Dermis blood vessel endothelial cell (primary cell): Measurements from ENCODE around the gene TRANK1. TPM values are rescaled to one million over a fixed set of nuclear protein-coding genes. Genes with fewer than 3 reads are reported as not detected.
"Not testable (repeated sequence)": the region's sequence is repeated elsewhere in the genome, so short reads cannot be mapped to it uniquely, and the experiment has no call there.

Experiments used
- DNase-seq: peaks from one replicate; pipeline ENCODE4 v3.0.0; 2010
- total RNA-seq: library from RNA; depleted of rRNA; stranded (reverse); fragments of >200 nt; gene quantifications from 2 replicates; pipeline ENCODE4 v1.2.3, GENCODE V29; 2014

TRANK1 gene
- total RNA-seq, 1 donor from 2014 or later: 13.6 TPM

DNA sequence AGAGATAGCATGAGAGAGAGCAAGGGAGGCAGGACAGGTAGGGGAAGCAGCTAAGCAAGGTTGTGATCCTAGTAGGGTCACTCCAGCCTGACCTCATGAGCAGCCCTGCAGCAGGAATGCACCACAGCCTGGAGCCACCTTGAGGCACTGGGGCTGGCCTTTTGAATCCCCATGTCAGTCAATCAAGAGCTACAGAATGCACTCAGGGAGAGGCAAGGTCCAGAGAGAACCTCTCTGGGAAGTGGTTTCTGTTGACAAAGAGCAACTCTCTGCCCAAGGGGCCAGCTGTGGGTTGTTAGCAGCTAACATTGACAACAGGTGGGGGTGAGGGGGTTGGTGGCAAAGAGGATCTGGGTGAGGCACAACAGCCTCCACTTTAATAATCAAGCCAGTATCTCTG, 54.6 kb downstream of the TRANK1 start:
- no peak for DNase-seq

DNA sequence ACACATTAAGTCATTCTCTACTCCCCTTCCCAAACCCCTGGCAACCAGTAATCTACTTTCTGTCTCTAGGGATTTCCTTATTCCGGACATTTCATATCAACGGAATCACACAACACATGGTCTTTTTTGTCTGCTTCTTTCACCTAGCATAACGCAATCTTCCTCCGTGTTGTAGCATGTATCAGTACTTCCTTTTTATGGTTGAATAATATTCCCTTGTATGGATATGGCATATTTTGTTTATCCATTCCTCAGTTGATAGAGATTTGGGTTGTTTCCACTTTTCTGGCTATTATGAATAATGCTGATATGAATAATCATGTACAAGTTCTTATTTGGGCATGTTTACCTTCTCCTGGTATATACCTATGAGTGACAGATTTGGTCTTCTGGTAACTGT, 63.1 kb downstream of the TRANK1 start:
- no peak for DNase-seq

DNA sequence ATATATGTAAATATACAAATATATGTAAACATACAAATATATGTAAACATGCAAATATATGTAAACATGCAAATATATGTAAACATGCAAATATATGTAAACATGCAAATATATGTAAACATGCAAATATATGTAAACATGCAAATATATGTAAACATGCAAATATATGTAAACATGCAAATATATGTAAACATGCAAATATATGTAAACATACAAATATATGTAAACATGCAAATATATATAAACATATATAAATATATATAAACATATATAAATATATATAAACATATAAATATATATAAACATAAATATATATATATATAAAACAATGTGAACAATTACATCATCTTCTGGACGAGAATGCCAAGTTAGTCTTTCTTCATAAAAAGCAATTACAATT, 65.0 kb downstream of the TRANK1 start:
- DNase-seq: not testable (repeated sequence)

DNA sequence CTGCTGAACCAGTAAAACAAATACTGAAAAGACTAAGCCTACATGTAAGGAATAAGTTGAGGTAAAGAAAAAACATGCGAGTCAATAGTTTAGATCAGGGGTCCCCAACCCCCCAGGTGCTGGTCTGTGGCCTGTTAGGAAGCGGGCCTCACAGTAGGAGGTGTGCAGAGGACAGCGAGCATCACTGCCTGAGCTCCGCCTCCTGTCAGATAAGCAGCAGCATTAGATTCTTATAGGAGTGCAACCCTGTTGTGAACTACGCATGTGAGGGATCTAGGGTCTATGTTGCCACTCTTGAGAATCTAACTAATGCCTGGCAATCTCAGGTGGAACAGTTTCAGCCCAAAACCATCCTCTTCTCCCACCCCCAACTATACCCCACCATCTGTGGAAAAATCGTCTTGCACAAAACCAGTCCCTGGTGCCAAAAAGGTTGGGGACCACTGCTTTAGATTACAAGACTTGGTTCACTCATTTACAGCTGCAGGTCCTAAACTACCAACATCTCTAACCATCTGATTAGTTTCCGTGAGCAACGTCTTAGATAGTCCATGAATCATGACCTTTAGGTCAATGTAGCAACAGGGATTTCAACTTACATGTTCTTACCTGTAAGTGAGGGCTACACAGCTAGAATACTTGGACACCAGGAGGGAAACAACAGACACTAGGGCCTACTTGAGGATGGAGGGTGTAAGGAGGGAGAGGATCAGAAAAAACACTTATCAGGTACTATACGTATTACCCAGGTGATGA, 66.7 kb downstream of the TRANK1 start:
- no peak for DNase-seq

GRCh38 chr3:36876181-36876936, 68.5 kb downstream of the TRANK1 start:
- no peak for DNase-seq

DNA sequence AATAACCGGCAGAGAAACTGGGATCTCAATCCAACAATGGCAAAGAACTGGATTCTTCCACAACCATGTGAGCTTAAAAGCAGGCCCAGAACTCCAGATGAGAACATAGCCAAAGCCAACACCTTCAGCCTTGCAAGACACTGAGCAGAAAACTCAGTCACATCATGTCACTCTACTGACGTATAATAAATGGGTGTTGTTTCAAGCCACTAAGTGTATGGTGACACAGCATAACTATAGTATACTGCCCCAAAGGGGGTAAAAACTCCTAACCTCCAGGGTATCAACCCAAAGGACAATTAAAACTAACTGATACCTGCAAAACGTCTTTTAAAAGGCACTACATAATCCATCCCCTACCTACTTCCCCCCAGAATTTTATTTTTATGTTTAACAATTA, 69.5 kb downstream of the TRANK1 start:
- DNase-seq: no peak

DNA sequence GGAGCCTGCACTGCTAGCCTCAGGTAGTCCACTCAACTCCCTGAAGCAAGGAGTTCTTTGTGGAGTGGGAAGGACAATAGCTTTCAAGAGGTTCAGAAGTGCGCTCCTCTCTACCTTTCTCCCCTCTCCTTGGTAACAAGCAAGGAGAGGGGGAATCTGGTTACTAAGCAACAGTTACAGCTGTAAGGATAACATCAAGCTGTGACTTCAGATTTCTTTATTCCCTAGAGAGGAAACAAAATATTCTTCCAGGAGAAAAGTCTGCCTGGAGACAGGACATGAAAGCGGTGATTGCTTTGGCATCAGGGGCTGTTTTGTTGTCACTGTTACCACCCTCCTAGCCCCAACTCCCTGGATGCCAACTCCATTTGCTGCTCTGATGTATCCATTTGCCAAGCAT, 70.4 kb downstream of the TRANK1 start:
- no peak for DNase-seq

- no peak for DNase-seq
These were observed 73.3 kb downstream of the TRANK1 start for GRCh38 chr3:36871379-36872126.

DNA sequence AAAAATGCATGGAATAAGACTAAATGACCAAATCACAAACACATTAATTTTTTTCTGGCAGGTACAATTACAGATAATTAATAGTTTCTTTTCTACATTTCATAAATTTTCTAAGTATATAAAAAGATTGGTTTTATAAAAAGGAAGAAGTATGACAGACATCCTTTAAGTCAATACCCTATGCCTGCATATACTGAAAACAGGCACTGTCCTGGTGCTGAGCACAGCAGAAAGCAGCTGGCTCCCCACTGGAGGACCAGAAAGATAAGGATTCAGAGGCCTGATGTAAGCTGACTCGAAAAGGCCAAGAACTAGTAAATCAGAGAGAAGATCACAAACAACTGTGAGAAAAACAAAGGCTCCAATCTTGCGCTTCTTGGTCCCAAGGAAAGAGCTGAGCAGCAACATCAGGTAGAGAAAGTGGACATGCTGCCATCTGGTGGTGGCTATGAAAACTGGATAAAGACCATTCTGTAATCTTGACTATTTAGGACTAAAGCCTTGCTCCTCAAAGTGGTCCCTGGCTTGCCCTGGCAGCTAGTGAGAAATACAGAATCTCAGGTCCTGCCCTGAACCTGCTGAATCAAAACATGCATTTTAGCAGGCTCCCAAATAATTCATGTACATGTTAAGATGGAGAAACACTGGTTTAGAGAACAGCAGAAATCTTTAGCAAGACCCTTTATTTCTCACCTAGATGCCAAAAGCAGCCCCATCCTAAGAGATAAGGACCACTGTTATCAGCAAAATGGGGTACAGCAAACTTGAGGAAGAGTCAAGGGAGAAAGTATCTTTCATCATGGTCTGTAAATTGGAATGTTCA, 76.0 kb downstream of the TRANK1 start:
- peak; percentile 84 for DNase-seq

GRCh38 chr3:36867810-36868209, 77.0 kb downstream of the TRANK1 start:
- no peak for DNase-seq

- DNase-seq: peak; percentile 69
These were observed 78.5 kb downstream of the TRANK1 start for GRCh38 chr3:36866368-36866767.

- peak; percentile 15 for DNase-seq
These were observed 80.4 kb downstream of the TRANK1 start for GRCh38 chr3:36864180-36865053.

- DNase-seq: no peak
These were observed 82.6 kb downstream of the TRANK1 start for GRCh38 chr3:36862076-36862755.

DNA sequence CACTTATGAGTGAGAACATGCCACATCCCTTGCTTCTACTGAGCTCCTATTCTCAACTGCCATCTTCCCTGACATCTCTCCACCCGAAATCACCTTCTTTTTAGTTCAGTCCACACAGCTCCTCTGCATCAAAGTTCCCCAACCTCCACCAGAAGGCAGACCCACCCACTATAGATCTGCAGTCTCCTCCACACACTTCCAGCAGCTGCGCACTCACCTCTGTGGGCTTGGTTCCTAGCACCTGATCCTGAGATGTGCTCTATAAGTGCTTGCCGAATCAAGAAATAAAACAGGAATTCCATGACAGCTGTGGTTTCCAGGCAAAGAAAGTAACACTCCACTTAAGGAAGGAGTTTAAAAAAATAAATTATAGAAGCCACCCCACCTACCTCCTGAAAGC, 85.4 kb downstream of the TRANK1 start:
- no peak for DNase-seq

- no peak for DNase-seq
These were observed 92.8 kb downstream of the TRANK1 start for GRCh38 chr3:36852071-36852470.

DNA sequence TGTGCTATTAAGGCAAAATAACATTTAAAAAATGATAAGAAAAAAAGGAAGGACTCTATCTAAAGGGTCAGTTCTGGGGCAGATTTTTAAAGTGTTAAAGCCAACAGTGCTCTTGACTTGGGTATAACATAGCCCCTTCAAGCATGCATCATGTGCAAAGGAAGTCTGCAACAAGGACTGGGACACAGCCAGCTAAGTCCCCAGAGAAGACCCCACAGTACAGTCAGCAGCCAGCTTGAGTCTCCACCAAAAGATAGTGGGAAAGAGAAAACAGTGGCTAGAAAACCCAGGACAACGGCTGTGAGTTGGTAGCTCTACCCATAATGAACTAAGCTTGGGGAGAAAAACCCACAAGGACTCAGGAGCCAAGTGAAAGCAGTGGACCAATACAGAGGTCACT, 94.1 kb downstream of the TRANK1 start:
- no peak for DNase-seq

GRCh38 chr3:36846406-36846805, 98.4 kb downstream of the TRANK1 start:
- DNase-seq: no peak

DNA sequence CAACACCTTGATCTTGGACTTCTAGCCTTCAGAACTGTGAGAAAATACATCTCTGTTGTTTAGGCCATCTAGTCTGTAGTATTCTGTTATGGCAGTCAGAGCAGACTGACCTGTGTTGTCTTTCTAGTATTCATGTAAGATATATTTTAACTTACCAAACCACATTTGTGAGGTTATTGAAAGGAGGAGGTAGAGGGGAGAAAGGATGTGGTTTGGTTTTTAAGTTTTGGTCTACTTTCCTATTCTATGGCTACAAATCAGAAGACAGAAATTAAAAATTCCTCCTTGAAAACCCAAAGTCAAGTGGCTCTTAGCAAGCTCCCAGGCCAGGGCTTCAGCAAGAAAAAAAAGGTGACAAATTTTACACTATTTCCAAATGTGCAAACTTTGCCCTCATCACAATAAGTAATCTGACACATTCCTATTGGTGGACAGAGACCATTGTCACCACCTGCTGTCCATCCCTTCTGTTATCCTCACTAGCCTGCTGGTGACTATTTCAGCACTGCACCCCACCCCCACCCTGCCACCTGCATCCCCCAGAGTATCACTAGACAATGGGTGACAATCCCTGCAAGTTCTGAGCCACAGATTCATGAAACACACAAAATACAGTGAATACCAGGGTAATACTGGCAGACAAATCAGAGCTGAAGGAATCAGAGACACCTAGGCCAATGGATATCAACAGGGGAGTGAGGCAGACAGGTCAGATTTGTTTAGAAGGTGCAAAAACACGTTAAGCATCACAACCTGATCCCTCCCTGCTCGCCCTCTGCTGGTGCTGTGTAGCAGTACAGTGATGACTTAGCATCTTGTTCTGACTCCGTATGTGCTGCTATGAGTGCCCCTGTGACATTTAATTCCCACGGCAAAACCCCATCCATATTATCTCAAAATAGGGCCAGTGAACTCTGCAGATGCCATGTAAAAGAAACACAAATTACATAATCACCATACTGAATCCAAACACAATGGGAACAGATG, 101.5 kb downstream of the TRANK1 start:
- DNase-seq: peak; percentile 59

DNA sequence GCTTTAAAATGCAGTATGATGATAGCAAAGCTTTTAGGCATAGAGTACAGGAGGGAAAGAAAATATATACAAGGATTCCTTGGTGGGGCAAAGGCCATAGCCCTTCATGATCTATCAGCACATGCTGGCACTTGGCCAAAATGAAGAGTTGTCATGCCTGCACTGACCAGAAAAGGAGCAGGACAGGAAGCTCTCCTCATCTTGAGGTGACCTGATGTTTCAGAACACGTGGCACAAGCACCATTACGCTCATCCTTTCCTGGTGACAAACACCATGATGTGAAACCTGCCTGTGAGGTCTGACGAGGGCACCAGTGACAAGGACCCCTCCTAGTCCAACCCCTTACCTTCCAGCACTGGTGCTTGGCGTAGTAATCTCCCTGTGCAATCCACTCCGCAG, 102.6 kb downstream of the TRANK1 start:
- no peak for DNase-seq

DNA sequence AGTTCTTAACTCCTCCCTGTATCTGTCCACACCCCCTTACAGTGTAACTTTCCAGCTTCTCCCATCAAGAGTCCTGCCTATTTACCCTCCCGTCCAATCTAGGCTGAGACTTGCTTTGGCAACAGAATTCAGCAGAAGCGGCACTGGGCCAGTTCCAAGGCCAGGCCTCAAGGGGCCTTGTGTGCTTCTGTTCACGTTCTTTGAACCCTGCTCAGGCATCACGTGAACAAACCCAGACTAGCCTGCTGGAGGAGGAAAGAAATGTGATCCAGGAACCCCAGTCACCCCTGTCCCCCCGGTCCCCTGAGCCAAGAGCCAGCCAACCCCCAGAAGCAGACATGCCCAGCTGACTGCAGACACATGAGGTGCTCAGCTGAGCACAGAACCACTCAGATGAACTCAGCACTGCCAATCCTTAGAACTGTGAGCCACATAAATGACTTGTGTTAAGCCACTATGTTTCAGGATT, 104.4 kb downstream of the TRANK1 start:
- no peak for DNase-seq
